Activated T-cell treated with anti-CD3 and anti-CD28 coated beads for 24 hours (primary cell): ENCODE measurements around the gene ERF.

Source experiments
- DNase-seq: peaks from one replicate; pipeline ENCODE4 v3.0.0-alpha.2; 2020; ENCODE audit warnings: low read depth

The ERF gene

GRCh38 chr19:42254850-42255765 is at the start of gene ERF:
ERF (minus strand) TSS chr19:42255128; CDS start chr19:42254999, 129 bp downstream.
- DNase-seq = peak; percentile 89

GRCh38 chr19:42303876-42304275 is 48.9 kb upstream of the ERF start:
- DNase-seq = no peak

GRCh38 chr19:42303101-42303464 is 48.2 kb upstream of the ERF start:
- no peak for DNase-seq

GRCh38 chr19:42301646-42302203 is 46.8 kb upstream of the ERF start, which contains the start of gene PRR19:
PRR19 (plus strand) TSS chr19:42302132; CDS start chr19:42309585, 7,453 bp downstream.
- DNase-seq = no peak

GRCh38 chr19:42297039-42297438 is 42.1 kb upstream of the ERF start:
- no peak for DNase-seq

- DNase-seq = peak; percentile 82
Measured at GRCh38 chr19:42295831-42296525, 41.0 kb upstream of the ERF start.

GRCh38 chr19:42295342-42295741 is 40.4 kb upstream of the ERF start:
- DNase-seq = no peak

GRCh38 chr19:42294471-42295137 is 39.7 kb upstream of the ERF start:
- no peak for DNase-seq

GRCh38 chr19:42293948-42294347 is 39.0 kb upstream of the ERF start:
- no peak for DNase-seq

GRCh38 chr19:42293540-42293939 is 38.6 kb upstream of the ERF start:
- no peak for DNase-seq

- no peak for DNase-seq
Measured at GRCh38 chr19:42292963-42293362, 38.0 kb upstream of the ERF start.

GRCh38 chr19:42292042-42292960 is 37.4 kb upstream of the ERF start:
- DNase-seq = no peak

GRCh38 chr19:42291435-42291810 is 36.5 kb upstream of the ERF start:
- DNase-seq = no peak

- DNase-seq = no peak
Measured at GRCh38 chr19:42290523-42291434, 35.9 kb upstream of the ERF start.

- no peak for DNase-seq
Measured at GRCh38 chr19:42290136-42290522, 35.2 kb upstream of the ERF start.

- DNase-seq = no peak
Measured at GRCh38 chr19:42289556-42290041, 34.7 kb upstream of the ERF start.

- DNase-seq = no peak
Measured at GRCh38 chr19:42288881-42289555, 34.1 kb upstream of the ERF start.

GRCh38 chr19:42288387-42288786 is 33.5 kb upstream of the ERF start:
- DNase-seq = no peak

GRCh38 chr19:42287827-42288107 is 32.8 kb upstream of the ERF start:
- no peak for DNase-seq
